Transverse colon (tissue), 4 donors: ENCODE data around the gene DENND2A.
"Not testable (repeated sequence)": the region's sequence is repeated elsewhere in the genome, so short reads cannot be mapped to it uniquely, and the experiment has no call there.

Source experiments
- EP300 ChIP-seq: sonication (generic); formaldehyde crosslinking; IDR thresholded peaks from one replicate; pipeline ENCODE4 v1.6.1; 2017; ENCODE audit warnings: antibody characterized with exemption, low read depth
- POLR2A ChIP-seq: fragments of 450-650 bp; IDR thresholded peaks from one replicate; pipeline ENCODE4 v1.6.1; 2016; ENCODE audit warnings: antibody characterized with exemption, mild to moderate bottlenecking, moderate library complexity
- POLR2AphosphoS5 ChIP-seq, 3 donors: sonication (generic); formaldehyde crosslinking; IDR thresholded peaks; one replicate each; pipeline ENCODE4 v1.6.1; 2016; ENCODE audit warnings: antibody characterized with exemption in 3 of 3
- TF ChIP-seq, protein P1 (sequence below), 5 experiments: fragments of 200-600 bp in 3 of 5; fragments of 450-650 bp in 2 of 5; sonication (generic) in 3 of 5; IDR thresholded peaks; 1 replicate in 2 of 5; 2 replicates in 3 of 5; pipeline ENCODE4 v1.5.1; 2016 to 2017; ENCODE audit warnings: antibody characterized with exemption in 5 of 5, inconsistent platforms in 3 of 5, mild to moderate bottlenecking in 2 of 5, moderate library complexity in 1 of 5

- TF ChIP-seq, protein P1, sequence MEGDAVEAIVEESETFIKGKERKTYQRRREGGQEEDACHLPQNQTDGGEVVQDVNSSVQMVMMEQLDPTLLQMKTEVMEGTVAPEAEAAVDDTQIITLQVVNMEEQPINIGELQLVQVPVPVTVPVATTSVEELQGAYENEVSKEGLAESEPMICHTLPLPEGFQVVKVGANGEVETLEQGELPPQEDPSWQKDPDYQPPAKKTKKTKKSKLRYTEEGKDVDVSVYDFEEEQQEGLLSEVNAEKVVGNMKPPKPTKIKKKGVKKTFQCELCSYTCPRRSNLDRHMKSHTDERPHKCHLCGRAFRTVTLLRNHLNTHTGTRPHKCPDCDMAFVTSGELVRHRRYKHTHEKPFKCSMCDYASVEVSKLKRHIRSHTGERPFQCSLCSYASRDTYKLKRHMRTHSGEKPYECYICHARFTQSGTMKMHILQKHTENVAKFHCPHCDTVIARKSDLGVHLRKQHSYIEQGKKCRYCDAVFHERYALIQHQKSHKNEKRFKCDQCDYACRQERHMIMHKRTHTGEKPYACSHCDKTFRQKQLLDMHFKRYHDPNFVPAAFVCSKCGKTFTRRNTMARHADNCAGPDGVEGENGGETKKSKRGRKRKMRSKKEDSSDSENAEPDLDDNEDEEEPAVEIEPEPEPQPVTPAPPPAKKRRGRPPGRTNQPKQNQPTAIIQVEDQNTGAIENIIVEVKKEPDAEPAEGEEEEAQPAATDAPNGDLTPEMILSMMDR (IDR thresholded peaks at IDR 0.05), result not testable (repeated sequence)
- TF ChIP-seq POLR2A; POLR2AphosphoS5 (IDR thresholded peaks at IDR 0.05); EP300: not testable (repeated sequence)
Measured at GRCh38 chr7:140507556-140507955, 133.1 kb downstream of the DENND2A start.
